Activated CD8-positive, alpha-beta T cell treated with anti-CD3 and anti-CD28 coated beads for 36 hours (primary cell): ENCODE data around the gene OSBPL5. TPM values are rescaled to one million over a fixed set of nuclear protein-coding genes. Genes with fewer than 3 reads are reported as not detected.

Source experiments
- ATAC-seq: fragments of 200-7000 bp; cut with Tn5 transposase; one replicate; pipeline ENCODE4 v1.10.0; 2021; ENCODE audit warnings: mild to moderate bottlenecking, moderate library complexity
- CTCF ChIA-PET: fragments of 350-600 bp; sonication (Branson Sonifier 250); formaldehyde crosslinking; loops from one replicate; lab custom pipeline; 2021; ENCODE audit warnings: antibody characterized with exemption; lab: Charles Lee
- POLR2A ChIA-PET: fragments of 350-600 bp; sonication (Branson Sonifier 250); formaldehyde crosslinking; loops from one replicate; lab custom pipeline; 2021; ENCODE audit warnings: antibody characterized with exemption; lab: Charles Lee
- DNase-seq: peaks from one replicate; pipeline ENCODE4 v3.0.0-alpha.2; 2020
- H3K27ac Mint-ChIP-seq: one replicate; pipeline ENCODE4 v1.8.0; 2021; ENCODE audit warnings: mild to moderate bottlenecking, mixed read lengths
- H3K27me3 Mint-ChIP-seq: one replicate; pipeline ENCODE4 v1.8.0; 2021; ENCODE audit warnings: mixed read lengths
- H3K36me3 Mint-ChIP-seq: one replicate; pipeline ENCODE4 v1.8.0; 2021; ENCODE audit warnings: low read depth, mixed read lengths
- H3K4me1 Mint-ChIP-seq: one replicate; pipeline ENCODE4 v1.8.0; 2021; ENCODE audit warnings: low read depth, mixed read lengths
- H3K4me3 Mint-ChIP-seq: one replicate; pipeline ENCODE4 v1.8.0; 2021; ENCODE audit warnings: mild to moderate bottlenecking, moderate library complexity, mixed read lengths
- H3K9me3 Mint-ChIP-seq: one replicate; pipeline ENCODE4 v1.8.0; 2021; ENCODE audit warnings: mixed read lengths
- intact Hi-C: fragments of 100-400 bp; cut with micrococcal nuclease; formaldehyde crosslinking; loops from one replicate; pipeline ENCODE4 v1.10.0; 2022
- total RNA-seq, 2 experiments: library from RNA; stranded (reverse); gene quantifications; one replicate each; pipeline ENCODE4 v1.2.3, GENCODE V29; 2021
- TF ChIP-seq, protein P1 (sequence below): fragments of 200-600 bp; IDR thresholded peaks from one replicate; pipeline ENCODE4 v1.8.0; 2022; ENCODE audit warnings: antibody characterized with exemption, mild to moderate bottlenecking

Gene OSBPL5
- total RNA-seq, 2 experiments from 2014 or later, result 4.8 to 5.9 TPM

DNA sequence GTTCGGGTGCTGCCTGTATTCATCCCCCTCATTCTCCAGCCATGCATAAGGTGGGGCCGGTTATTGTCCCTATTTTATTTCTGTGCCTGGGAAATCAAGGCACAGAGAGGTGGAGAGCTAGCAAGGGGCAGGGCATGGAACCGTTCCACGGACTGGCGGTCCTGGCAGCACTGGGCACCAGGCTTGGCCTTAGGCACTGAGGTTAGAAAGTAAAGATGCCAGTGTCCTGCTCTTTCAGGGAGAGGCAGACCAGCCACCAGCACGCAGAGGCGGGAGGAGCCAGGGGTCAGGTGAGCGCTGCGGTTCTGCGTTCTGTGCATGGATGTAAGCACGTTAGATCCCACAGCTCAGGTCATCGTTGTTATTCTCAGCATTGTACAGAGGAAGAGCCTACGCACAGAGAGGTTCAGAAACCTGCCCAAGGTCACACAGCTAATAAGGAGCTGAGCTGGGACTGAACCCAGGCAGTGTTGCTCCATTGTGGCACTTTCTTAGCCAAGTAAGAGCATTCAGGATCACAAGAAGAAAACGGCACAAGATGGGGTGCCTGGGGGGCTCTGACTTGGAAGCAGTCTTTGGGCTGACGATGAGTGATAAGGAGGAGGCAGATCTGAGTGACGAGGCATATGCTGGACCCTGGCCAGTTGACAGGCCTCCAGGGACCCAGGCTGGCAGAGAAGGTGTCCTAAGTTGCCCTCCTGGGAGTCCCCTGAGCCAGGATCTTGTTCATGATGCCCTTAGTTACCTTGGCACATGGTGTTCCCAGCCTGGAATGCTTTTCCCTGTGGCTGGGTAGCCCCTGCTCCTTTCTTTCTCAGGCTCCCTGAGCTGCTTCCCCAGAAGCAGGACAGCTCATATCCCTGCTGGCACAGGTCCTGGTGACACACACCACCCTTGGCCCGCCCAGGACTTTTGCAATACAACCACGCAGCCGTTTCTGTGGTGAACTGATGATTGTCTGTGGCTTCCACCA, 41.1 kb downstream of the OSBPL5 start:
- H3K9me3 Mint-ChIP-seq, result no peaks in the 10 kb centered on the region
- no peaks in the 10 kb centered on the region for H3K36me3 Mint-ChIP-seq
- ATAC-seq, result no peak
- no peak for DNase-seq
- intact Hi-C loops, result no loop called here
- TF ChIP-seq, protein P1, sequence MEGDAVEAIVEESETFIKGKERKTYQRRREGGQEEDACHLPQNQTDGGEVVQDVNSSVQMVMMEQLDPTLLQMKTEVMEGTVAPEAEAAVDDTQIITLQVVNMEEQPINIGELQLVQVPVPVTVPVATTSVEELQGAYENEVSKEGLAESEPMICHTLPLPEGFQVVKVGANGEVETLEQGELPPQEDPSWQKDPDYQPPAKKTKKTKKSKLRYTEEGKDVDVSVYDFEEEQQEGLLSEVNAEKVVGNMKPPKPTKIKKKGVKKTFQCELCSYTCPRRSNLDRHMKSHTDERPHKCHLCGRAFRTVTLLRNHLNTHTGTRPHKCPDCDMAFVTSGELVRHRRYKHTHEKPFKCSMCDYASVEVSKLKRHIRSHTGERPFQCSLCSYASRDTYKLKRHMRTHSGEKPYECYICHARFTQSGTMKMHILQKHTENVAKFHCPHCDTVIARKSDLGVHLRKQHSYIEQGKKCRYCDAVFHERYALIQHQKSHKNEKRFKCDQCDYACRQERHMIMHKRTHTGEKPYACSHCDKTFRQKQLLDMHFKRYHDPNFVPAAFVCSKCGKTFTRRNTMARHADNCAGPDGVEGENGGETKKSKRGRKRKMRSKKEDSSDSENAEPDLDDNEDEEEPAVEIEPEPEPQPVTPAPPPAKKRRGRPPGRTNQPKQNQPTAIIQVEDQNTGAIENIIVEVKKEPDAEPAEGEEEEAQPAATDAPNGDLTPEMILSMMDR, result no peak
- H3K4me1 Mint-ChIP-seq, result no peaks in the 10 kb centered on the region
- H3K4me3 Mint-ChIP-seq, result no peak overlapping the region
- no peaks in the 10 kb centered on the region for H3K27me3 Mint-ChIP-seq
- H3K27ac Mint-ChIP-seq, result no peak overlapping the region
- ChIA-PET CTCF (interaction anchor here (0.8 kb wide), 1 partner anchor 14 kb away, joined by 3 read pairs; no protein-coding TSS in a partner anchor), POLR2A (no interaction called here)

DNA sequence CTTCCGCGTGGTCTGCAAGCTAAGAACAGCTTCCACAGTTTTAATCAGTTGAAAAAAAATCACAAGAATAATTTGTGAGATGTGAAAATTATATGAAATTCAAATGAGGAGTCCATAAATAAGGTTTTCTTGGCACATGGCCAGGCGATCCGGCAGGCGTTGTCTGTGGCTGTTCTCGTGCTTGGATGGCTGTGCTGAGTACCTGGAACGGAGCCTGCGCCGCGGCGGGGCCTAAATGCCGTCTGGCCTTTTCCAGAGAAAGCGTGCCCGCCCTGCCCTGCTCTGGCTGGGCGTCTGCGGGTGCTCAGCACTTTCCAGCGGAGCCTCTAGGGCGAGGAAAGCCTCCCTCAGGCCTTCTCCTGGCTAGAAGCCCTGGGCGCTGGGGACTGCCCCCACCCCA, 41.8 kb downstream of the OSBPL5 start:
- H3K4me3 Mint-ChIP-seq, result no peak overlapping the region
- DNase-seq (no peak), ATAC-seq (no peak)

DNA sequence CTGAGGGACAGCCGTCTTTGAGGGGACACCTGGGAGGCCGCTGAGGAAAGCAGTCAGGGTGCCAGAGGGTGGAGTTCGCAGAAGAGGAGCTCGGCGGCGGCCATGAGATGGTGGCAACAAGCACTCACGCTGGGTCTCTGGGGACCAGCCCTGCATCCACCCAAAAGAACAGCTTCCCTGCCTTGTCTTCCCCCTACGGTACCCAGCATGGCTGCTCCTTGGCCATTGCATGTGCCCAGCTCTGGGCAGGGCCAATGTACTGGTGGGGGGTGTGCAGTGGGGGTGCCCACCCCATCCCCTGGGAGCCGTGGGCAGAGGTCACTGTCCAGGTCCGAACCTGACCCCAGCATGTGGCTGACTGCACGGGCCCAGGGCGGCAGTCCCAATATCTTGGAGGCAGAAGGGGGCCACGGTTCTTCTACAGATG, 42.3 kb downstream of the OSBPL5 start:
- DNase-seq (no peak), ATAC-seq (no peak)
- Mint-ChIP-seq H3K9me3 (no peaks in the 10 kb centered on the region), H3K27ac (no peak overlapping the region), H3K4me1 (no peaks in the 10 kb centered on the region), H3K36me3 (no peaks in the 10 kb centered on the region), H3K27me3 (no peaks in the 10 kb centered on the region), H3K4me3 (no peak overlapping the region)
- CTCF ChIA-PET, result no interaction called here
- TF ChIP-seq, protein P1, result no peak
- POLR2A ChIA-PET, result no interaction called here
- intact Hi-C loops, result no loop called here

More for the DNA sequence above, 41.8 kb downstream of the OSBPL5 start:
- H3K27ac Mint-ChIP-seq, result no peak overlapping the region
- TF ChIP-seq, protein P1, result no peak
- CTCF ChIA-PET, result no interaction called here
- no peaks in the 10 kb centered on the region for H3K36me3 Mint-ChIP-seq
- H3K4me1 Mint-ChIP-seq, result no peaks in the 10 kb centered on the region
- H3K27me3 Mint-ChIP-seq, result no peaks in the 10 kb centered on the region
- intact Hi-C loops, result no loop called here
- no peaks in the 10 kb centered on the region for H3K9me3 Mint-ChIP-seq
- POLR2A ChIA-PET, result no interaction called here

DNA sequence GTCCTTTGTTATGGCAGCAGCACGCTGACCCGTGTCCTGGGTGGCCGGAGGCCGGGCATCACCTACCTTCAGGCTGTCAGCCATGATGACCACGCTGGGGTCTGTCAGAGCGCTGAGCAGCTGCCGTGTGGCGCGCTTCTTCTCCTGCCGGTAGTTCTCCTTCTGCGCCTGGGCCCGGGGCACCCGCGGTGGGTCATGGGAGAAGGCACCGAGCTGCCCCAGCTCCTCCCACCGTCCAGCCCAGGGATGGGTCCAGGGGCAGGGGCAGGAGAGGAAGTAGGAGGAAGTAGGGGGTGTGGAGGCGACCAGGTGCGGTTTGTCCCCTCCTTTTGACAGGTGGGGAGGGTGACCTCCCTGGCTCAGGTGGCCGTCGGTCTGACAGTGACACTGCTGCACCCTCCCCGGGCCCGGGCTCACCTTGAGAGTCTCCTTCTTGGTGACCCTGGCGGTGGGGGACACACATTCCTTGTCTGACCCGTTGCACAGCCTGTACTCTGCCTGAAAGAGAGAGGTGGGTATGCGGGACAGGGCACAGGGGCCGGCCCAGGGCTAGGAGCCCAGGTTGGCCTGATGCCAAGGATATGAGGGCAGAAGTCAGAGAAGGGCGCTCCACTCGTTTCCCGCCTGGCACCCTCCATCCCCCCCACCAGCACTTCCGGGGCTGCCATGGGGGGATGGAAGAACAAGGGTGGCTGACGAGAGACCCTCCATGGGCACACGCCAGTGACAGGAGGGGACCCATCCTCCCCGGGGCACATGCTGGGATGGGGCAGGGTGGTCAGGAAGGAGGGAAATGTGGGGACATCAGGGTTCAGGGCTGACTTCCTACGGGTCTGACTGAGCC, 43.0 kb downstream of the OSBPL5 start:
- ATAC-seq (no peak), DNase-seq (no peak)
- no peaks in the 10 kb centered on the region for H3K27me3 Mint-ChIP-seq
- H3K27ac Mint-ChIP-seq, result no peak overlapping the region
- no peaks in the 10 kb centered on the region for H3K4me1 Mint-ChIP-seq
- no peak overlapping the region for H3K4me3 Mint-ChIP-seq
- intact Hi-C loops, result no loop called here
- CTCF ChIA-PET, result no interaction called here
- TF ChIP-seq, protein P1, result no peak
- H3K9me3 Mint-ChIP-seq, result no peaks in the 10 kb centered on the region
- no peaks in the 10 kb centered on the region for H3K36me3 Mint-ChIP-seq
- POLR2A ChIA-PET, result no interaction called here
